Right lobe of liver (tissue), 6 donors: Measurements from ENCODE around the gene ERC1. TPM values are rescaled to one million over a fixed set of nuclear protein-coding genes. Genes with fewer than 3 reads are reported as not detected.

ENCODE experiments used
- ATAC-seq, 4 donors: fragments of 200-7000 bp; cut with Tn5 transposase; one replicate each; pipeline ENCODE4 v1.9.1; 2020; ENCODE audit warnings: mild to moderate bottlenecking in 4 of 4, moderate library complexity in 4 of 4
- DNase-seq, 3 donors: peaks; one replicate each; pipeline ENCODE4 v3.0.0-alpha.2; 2020
- H3K27ac ChIP-seq, 3 donors: fragments of 200-600 bp; one replicate each; pipeline ENCODE4 v1.8.0; 2022
- H3K27me3 ChIP-seq, 2 donors: fragments of 200-600 bp; one replicate each; pipeline ENCODE4 v1.8.0; 2022
- H3K36me3 ChIP-seq, 4 donors: fragments of 200-600 bp; sonication (generic) in 1 of 4; one replicate each; pipeline versions ENCODE4 v1.5.1 to v1.8.0; 2017 to 2022; ENCODE audit warnings: control low read depth in 1 of 4
- H3K4me1 ChIP-seq, 4 donors: fragments of 200-600 bp; sonication (generic) in 1 of 4; one replicate each; pipeline versions ENCODE4 v1.5.1 to v1.8.0; 2017 to 2022; ENCODE audit warnings: control low read depth in 1 of 4
- H3K4me3 ChIP-seq, 3 donors: fragments of 200-600 bp; one replicate each; pipeline ENCODE4 v1.8.0; 2022
- H3K9me3 ChIP-seq, 4 donors: fragments of 200-600 bp; sonication (generic) in 1 of 4; one replicate each; pipeline versions ENCODE4 v1.5.1 to v1.8.0; 2017 to 2022; ENCODE audit warnings: control low read depth in 1 of 4
- POLR2A ChIP-seq: fragments of 450-650 bp; IDR thresholded peaks from one replicate; pipeline ENCODE4 v1.6.1; 2017; ENCODE audit warnings: antibody characterized with exemption, mild to moderate bottlenecking
- WGBS: methylation state at CpG from one replicate; pipeline ENCODE4 v1.1.6; 2018; ENCODE audit warnings: low coverage, low lambda C conversion rate; ENCODE audit not compliant: insufficient coverage; ENCODE audit errors: missing lambda C conversion rate; 5-methylcytosine and 5-hydroxymethylcytosine counted together
- intact Hi-C, 2 donors: fragments of 100-400 bp; cut with DNase I; formaldehyde crosslinking; loops; one replicate each; pipeline versions ENCODE4 v1.11.2 to v1.14.1; 2022
- total RNA-seq, 6 experiments: library from RNA; depleted of rRNA in 2 of 6; stranded (reverse); fragments of >200 nt in 2 of 6; fragmentation: NEBNext Ultra II Directional in 3 of 6; extraction: Animal tissue kit (Norgen Biotek cat#: 25700) in 3 of 6; gene quantifications; one replicate each; pipeline versions ENCODE4 v1.1.0 to v1.2.4, GENCODE V29; 2016 to 2023
- TF ChIP-seq, protein P1 (sequence below), 4 donors: fragments of 200-600 bp in 3 of 4; fragments of 450-650 bp in 1 of 4; IDR thresholded peaks; one replicate each; pipeline versions ENCODE4 v1.5.1 to v1.8.0; 2016 to 2022; ENCODE audit warnings: antibody characterized with exemption in 4 of 4, mild to moderate bottlenecking in 2 of 4
- donor health status: DM: no; HTN: yes; CAD: no.
- donor health status: DM: no; HTN: no; CAD: no.
- donor health status: DM: no; HTN: no; CAD: no.
- donor health status: DM: no; HTN: yes; CAD: no.
- donor health status: DM: no; HTN: yes; CAD: no.

The ERC1 gene
- total RNA-seq, 6 experiments from 2014 or later, result 24.8 to 30.8 (median 28.6) TPM

- Histone ChIP-seq H3K36me3 (no peaks in the 10 kb centered on the region), H3K9me3 (no peaks in the 10 kb centered on the region), H3K4me1 (peaks cover 0 to 16% (median 5%) of the 10 kb centered on the region in 4 donors), H3K4me3 (no peak overlapping the region), H3K27me3 (no peaks in the 10 kb centered on the region), H3K27ac (peak overlapping the region in 1 of 3 donors; percentile 72)
- no peak for DNase-seq
- 49% methylated on average over 2 of the region's 2 CpGs for WGBS
- ATAC-seq, result peak in 2 of 4 donors; percentile 30 to 33
- intact Hi-C loops, result no loop called here
- no peak for TF ChIP-seq POLR2A
- TF ChIP-seq, protein P1, sequence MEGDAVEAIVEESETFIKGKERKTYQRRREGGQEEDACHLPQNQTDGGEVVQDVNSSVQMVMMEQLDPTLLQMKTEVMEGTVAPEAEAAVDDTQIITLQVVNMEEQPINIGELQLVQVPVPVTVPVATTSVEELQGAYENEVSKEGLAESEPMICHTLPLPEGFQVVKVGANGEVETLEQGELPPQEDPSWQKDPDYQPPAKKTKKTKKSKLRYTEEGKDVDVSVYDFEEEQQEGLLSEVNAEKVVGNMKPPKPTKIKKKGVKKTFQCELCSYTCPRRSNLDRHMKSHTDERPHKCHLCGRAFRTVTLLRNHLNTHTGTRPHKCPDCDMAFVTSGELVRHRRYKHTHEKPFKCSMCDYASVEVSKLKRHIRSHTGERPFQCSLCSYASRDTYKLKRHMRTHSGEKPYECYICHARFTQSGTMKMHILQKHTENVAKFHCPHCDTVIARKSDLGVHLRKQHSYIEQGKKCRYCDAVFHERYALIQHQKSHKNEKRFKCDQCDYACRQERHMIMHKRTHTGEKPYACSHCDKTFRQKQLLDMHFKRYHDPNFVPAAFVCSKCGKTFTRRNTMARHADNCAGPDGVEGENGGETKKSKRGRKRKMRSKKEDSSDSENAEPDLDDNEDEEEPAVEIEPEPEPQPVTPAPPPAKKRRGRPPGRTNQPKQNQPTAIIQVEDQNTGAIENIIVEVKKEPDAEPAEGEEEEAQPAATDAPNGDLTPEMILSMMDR (IDR thresholded peaks at IDR 0.05), result no peak
These were observed 328.2 kb downstream of the ERC1 start for GRCh38 chr12:1319212-1319611.

- intact Hi-C loops, result no loop called here
- Histone ChIP-seq H3K4me3 (no peak overlapping the region), H3K27me3 (no peaks in the 10 kb centered on the region), H3K36me3 (no peaks in the 10 kb centered on the region), H3K27ac (no peak overlapping the region), H3K4me1 (peaks cover 0 to 16% (median 5%) of the 10 kb centered on the region in 4 donors), H3K9me3 (no peaks in the 10 kb centered on the region)
- TF ChIP-seq POLR2A, result no peak
- TF ChIP-seq, protein P1 (IDR thresholded peaks at IDR 0.05), result no peak
- DNase-seq, result no peak
- WGBS, result 100% methylated on average over 1 of the region's 1 CpG
- no peak for ATAC-seq
These were observed 329.0 kb downstream of the ERC1 start for GRCh38 chr12:1320021-1320420.

DNA sequence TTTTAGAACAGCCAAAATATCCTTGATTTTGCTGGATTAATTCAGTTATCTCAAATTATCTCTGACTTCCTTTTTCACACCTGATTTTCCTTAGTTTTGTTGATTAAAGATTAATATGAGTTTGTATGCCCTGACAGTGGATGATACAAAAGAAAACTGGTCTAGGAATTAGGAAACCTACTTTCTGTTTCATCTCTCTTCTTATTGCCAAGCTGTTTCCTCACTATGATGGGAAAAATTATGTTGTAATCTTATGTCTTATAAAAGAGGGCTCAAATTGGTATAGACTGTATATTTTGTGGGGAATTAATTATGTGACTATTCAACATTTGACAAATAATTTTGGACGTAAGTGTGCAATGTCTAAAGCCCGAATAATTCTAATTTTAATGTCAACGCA is 331.8 kb downstream of the ERC1 start:
- no peak overlapping the region for H3K27ac ChIP-seq
- H3K4me3 ChIP-seq, result no peak overlapping the region
- no peaks in the 10 kb centered on the region for H3K9me3 ChIP-seq
- no peak for ATAC-seq
- DNase-seq, result no peak
- TF ChIP-seq POLR2A, result no peak
- TF ChIP-seq, protein P1 (IDR thresholded peaks at IDR 0.05), result no peak
- H3K4me1 ChIP-seq, result peaks cover 0 to 14% (median 5%) of the 10 kb centered on the region in 4 donors
- intact Hi-C loops, result no loop called here
- no peaks in the 10 kb centered on the region for H3K27me3 ChIP-seq
- H3K36me3 ChIP-seq, result no peaks in the 10 kb centered on the region
- 84% methylated on average over 3 of the region's 3 CpGs for WGBS

DNA sequence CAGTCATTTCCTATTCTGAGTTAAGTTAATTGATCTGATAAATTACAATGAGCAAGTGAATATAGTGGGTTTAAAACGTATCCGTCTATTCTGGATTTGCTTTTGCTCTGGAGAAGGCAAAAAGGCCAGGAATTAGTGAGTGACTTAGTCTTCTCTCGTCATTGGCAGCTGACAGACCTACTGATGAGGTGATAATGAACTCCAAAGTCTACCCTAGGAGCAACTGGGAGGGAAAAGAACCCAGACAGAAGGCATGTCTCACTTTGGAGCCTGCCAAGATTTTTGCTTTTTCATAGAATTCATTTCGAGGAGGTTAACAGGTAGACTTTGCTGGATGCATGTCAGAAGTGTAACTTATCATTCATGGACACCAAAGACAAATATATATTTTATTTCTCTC is 333.1 kb downstream of the ERC1 start:
- intact Hi-C loops, result no loop called here
- no peak overlapping the region for H3K4me3 ChIP-seq
- H3K4me1 ChIP-seq, result peaks cover 0 to under 1% (median under 1%) of the 10 kb centered on the region in 4 donors
- TF ChIP-seq, protein P1 (IDR thresholded peaks at IDR 0.05), result no peak
- TF ChIP-seq POLR2A, result no peak
- 93% methylated on average over 4 of the region's 4 CpGs for WGBS
- no peaks in the 10 kb centered on the region for H3K9me3 ChIP-seq
- ATAC-seq (no peak), DNase-seq (no peak)
- no peak overlapping the region for H3K27ac ChIP-seq
- no peaks in the 10 kb centered on the region for H3K36me3 ChIP-seq
- H3K27me3 ChIP-seq, result no peaks in the 10 kb centered on the region

DNA sequence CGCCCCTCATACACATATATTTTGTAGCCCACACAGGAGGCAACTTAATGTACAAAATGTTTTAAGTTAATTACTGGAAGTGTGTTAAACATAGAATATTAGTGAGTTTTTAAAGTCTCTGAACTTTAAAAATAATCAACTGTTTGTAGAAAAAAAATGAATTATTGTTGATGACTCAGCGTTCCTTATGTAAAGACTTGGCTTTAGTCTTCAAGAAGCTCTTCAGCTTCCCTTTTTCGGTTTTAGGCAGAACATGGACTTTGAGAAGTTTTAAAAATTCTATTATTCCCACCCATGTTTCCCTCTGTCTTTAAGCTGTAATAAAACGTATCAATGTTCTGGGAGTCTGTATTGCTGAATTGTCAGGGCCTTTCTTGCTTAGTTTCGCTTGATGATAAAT is 333.9 kb downstream of the ERC1 start:
- Histone ChIP-seq H3K27ac (no peak overlapping the region), H3K4me3 (no peak overlapping the region), H3K36me3 (no peaks in the 10 kb centered on the region), H3K4me1 (no peaks in the 10 kb centered on the region), H3K9me3 (no peaks in the 10 kb centered on the region), H3K27me3 (no peaks in the 10 kb centered on the region)
- WGBS, result 72% methylated on average over 5 of the region's 5 CpGs
- intact Hi-C loops, result no loop called here
- ATAC-seq (no peak), DNase-seq (no peak)
- TF ChIP-seq, protein P1 (IDR thresholded peaks at IDR 0.05), result no peak
- no peak for TF ChIP-seq POLR2A
